Upper lobe of left lung (tissue), 4 donors: ENCODE data around the gene SNX30.

Experiments used
- CTCF ChIP-seq, 6 experiments: fragments of 450-650 bp in 4 of 6; fragments of 200-600 bp in 2 of 6; sonication (generic) in 2 of 6; IDR thresholded peaks; one replicate each; pipeline ENCODE4 v1.5.1; 2016 to 2019; ENCODE audit warnings: antibody characterized with exemption in 6 of 6
- EP300 ChIP-seq, 4 donors: sonication (generic); formaldehyde crosslinking; IDR thresholded peaks; one replicate each; pipeline ENCODE4 v1.5.1; 2017; ENCODE audit warnings: antibody characterized with exemption in 4 of 4, control low read depth in 2 of 4
- POLR2A ChIP-seq, 4 donors: fragments of 450-650 bp; IDR thresholded peaks; one replicate each; pipeline ENCODE4 v1.5.1; 2016 to 2017; ENCODE audit warnings: antibody characterized with exemption in 4 of 4, mild to moderate bottlenecking in 2 of 4
- POLR2AphosphoS5 ChIP-seq, 2 donors: sonication (generic); formaldehyde crosslinking; IDR thresholded peaks; one replicate each; pipeline ENCODE4 v1.5.1; 2017; ENCODE audit warnings: antibody characterized with exemption in 2 of 2

GRCh38 chr9:112817860-112818203, 67.3 kb downstream of the SNX30 start:
- TF ChIP-seq CTCF (IDR thresholded peaks at IDR 0.05): no peak
- TF ChIP-seq POLR2A (IDR thresholded peaks at IDR 0.05): no peak
- no peak for TF ChIP-seq POLR2AphosphoS5 (IDR thresholded peaks at IDR 0.05)
- TF ChIP-seq EP300 (IDR thresholded peaks at IDR 0.05): no peak
